GM19452 (cell line): Measurements from ENCODE around the gene SMARCD3.
A peak's percentile ranks its signal among the peaks of the same experiment; 100 is the strongest.

Source experiments
- ATAC-seq: cut with Tn5 transposase; IDR thresholded peaks from one replicate; pipeline ENCODE4 v1.9.1; 2021; ENCODE audit not compliant: unreplicated experiment

SMARCD3 gene

GRCh38 chr7:151238190-151238810 lies 10.2 kb downstream of the SMARCD3 start:
- no peak for ATAC-seq

GRCh38 chr7:151237244-151238189 lies 11.0 kb downstream of the SMARCD3 start:
- no peak for ATAC-seq

- ATAC-seq = no peak
Observed at GRCh38 chr7:151236406-151236805, 12.1 kb downstream of the SMARCD3 start.

- ATAC-seq = no peak
Observed at GRCh38 chr7:151235091-151235787, 13.3 kb downstream of the SMARCD3 start.

DNA sequence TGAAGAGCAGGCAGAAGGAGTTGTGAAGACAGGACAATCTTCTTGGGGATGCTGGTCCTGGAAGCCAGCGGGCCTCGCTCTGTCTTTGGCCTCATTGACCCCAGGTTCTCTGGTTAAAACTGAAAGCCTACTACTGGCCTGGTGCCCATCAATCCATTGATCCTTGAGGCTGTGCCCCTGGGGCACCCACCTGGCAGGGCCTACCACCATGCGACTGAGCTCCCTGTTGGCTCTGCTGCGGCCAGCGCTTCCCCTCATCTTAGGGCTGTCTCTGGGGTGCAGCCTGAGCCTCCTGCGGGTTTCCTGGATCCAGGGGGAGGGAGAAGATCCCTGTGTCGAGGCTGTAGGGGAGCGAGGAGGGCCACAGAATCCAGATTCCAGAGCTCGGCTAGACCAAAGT lies 14.7 kb downstream of the SMARCD3 start:
- no peak for ATAC-seq

DNA sequence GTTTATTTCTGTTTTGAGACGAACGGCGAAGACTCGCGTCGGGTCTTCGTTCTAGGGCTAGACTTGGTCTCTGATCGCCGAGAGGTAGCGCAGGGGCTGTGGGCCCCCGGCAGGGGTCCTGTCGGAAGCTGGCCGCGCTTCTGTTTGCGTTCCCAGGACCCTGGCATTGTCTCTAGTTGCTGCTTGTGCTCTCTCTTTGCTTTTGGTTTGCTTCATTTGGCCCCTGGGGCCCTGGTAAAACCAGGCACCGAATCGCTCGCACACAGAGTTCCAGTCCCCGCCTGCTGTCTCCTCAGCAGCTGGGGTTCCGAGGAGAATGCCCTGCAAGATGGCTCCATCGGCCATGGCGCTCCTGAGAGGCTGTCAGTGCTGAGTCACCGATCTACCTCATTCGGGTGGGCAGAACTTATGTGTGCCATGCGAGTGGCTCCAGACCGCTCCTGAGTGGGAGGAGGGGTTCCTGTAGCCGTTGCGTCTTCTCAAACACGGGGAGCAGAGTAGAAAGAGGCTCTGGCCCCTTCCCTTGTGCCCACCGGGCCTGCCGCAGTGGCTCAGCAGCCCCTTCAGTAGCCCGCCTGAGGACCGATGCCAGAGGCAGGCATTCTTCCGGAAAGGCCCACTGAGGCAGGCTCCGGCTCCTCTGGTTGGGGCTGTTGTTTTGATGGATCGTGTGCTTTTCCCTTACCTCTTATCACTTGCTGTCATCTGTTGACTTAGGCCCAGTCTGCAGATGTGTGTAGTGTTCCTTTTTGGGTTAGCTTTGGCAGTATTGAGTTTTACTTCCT lies 15.4 kb downstream of the SMARCD3 start:
- ATAC-seq = no peak

DNA sequence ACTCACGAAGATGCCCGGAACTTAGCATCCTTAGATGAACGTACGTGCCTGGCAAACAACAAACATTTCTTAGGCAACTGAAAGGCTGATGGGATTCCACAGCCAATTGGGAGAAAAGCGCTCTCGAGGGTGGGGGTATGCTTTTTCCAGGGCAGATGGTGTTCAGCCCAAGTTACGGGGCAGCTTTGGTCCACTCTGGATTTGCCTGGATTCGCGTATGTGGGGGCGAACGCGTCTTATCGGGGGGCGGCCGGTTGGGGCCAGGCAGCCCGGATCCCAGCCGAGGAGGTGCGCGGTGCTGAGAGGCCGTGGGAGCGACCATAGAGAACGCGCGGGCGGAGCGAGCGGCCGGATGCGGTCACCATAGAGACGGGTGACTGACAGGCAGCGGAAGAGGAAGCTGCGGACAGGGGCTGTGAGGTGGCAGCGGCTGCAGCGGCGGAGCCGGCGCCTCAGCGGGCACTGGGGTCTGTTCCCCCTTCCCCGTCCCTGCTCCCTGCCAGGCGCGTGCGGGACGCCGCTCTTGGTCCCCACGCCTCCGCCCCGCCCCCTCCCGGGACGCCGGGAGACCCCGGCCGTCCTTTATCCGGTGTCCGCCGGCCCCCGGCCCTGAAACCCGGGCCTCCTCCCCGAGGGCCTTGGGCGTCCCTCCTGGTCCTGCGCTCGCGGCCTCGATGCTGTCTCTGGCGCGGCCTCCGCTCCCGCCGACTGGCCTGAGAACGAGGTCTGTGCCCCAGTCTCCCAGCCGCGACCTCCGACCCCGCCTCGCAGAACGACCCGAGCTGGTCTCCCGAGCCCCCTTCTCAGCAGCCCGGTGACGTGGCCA lies 16.2 kb downstream of the SMARCD3 start, which contains the start of gene CHPF2:
CHPF2 (plus strand) TSS at position 393 of the 826 bp plus-strand sequence. CDS start 1,529 bp downstream, outside the sequence.
- ATAC-seq = peak; percentile 98

DNA sequence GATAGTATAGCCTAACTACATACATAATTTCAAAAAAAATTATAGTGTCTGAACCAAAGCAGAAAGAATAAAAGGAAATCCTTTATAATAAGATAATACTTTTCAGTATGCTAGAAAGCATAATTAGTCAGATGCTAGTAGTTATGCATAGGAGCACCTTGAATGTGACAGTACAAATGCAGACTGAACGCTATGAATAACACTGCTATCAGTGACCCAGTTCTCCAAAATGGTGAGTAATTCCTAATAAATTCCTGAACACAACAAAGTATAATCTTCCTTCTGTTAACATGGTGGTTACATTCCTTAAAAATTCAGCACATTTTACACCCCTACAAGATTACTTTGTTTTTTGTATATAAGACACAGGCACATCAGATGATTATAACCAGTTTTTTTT lies 17.4 kb downstream of the SMARCD3 start:
- ATAC-seq = no peak

DNA sequence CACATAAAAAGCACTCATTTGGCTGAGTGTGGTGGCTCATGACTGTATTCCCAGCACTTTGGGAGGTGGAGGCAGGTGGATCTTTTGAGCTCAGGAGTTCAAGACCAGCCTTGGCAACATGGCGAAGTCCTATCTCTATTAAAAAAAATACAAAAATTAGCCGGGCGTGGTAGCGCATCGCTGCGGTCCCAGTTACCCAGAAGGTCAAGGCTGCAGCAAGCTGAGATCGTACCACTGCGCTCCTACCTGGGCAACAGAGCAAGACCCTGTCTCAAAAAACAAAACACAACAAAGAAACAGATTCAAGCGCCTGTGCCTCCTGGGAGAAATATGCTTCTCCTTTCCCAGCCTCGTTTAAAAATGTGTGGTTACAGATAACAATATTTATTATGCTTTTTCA lies 19.2 kb downstream of the SMARCD3 start:
- no peak for ATAC-seq

- no peak for ATAC-seq
Observed at GRCh38 chr7:151228024-151228866, 20.2 kb downstream of the SMARCD3 start.

DNA sequence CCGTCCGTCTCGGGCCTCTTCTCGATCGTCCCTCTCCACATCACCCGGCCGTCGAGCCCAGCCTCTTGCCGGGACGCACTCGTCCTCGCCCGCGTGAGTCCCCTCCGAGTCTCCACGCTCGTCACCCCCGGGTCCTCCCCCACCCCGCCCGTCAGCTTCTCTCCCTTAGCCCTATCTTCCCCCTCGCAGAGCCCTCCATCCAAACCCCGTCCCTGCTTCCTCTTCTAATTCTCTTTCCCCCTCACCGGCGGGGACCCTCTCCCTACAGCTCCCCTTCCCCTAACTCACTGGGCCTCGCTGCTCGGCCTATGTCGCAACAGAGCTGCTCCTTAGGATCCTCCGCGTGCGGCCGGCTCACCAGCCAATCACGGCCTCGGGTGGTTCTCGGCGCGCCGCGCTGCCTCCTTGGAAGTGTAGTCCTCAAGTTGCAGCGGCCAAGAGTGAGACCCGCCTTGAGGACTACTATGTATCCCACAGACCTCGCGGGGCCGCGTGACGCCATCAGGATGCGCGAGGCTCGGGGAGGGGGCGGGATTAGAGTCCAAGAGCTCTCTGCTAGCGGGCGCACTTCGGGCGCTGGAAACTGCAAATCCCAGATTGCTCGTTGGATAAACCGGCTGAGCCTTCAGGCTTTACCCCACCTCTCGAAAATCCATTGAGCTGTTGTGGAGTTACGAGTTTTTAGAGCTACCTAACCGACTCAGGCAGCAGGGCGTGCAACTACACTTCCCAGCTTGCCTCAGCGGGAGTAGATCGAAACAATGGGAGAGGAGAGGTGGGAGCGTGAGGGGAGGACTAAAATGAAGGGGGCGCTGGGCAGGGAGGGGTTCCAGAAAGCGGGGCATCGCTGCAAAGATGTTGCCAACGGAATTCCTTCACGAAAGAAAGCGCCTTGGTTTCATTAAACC lies 21.4 kb downstream of the SMARCD3 start, which contains the start of gene ABCF2:
ABCF2 (minus strand) TSS at position 331 of the 908 bp plus-strand sequence. CDS start 747 bp downstream, outside the sequence.
- peak; percentile 99 for ATAC-seq

DNA sequence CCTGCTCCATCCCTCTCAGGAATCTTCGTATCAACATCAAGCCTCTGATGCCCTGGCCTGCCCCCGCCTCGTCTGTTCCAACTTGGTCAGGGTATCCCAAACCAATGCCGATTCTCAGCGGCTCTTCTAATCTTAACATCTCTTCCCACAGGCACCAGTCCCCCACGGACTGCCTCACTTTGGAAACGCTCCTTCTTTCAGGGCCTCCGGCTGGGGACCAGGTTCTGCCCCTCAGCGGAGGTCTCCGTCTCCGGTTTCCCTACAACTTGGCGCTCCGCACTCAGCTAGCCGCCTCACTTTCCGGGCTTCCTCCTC lies 22.0 kb downstream of the SMARCD3 start:
- ATAC-seq = no peak

- no peak for ATAC-seq
Observed at GRCh38 chr7:151225948-151226510, 22.5 kb downstream of the SMARCD3 start.

- no peak for ATAC-seq
Observed at GRCh38 chr7:151223728-151224127, 24.8 kb downstream of the SMARCD3 start.

DNA sequence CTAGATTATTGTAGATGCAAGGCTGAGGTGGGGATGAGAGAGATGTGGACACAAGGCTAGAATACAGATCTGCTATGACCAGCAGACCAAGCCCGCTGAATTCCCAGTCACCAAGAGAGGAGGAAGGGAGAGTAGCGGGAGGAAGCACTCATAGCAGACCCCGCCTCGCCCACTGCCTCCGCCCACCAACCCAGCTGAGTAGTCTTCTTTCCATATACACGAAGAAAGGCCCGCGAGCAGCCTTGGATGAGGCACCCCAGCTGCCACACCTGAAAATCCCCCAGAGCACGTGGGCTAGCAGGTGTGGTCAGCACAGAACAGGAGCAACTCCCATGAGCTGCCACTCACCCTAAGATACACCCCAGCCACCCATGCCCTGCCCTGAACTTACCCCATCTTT lies 30.3 kb downstream of the SMARCD3 start:
- ATAC-seq = no peak

- no peak for ATAC-seq
Observed at GRCh38 chr7:151215396-151215795, 33.1 kb downstream of the SMARCD3 start.

DNA sequence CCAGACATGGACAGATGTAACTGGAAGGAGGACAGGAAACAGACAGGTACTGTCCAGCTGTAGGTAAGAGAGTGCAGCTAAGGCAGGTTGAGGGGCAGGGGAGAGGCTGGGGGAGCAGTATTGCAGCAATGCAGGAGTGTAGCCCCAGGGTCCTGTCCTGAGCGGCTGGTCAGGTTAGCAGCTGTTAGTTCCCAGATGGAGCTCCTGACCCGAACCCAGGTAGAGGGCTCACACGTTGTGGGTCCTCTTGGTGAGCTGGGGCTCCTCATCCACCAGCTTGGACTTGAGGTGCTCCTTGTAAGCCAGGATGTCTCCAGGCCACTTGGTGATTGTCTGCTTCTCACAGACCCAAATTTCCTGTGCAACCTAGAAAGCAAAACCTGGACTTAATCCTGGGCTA lies 34.7 kb downstream of the SMARCD3 start:
- no peak for ATAC-seq

GRCh38 chr7:151212626-151213025 lies 35.9 kb downstream of the SMARCD3 start:
- no peak for ATAC-seq
